GM21619 (cell line): ENCODE measurements around the gene SSU72.
"Not testable (repeated sequence)": the region's sequence is repeated elsewhere in the genome, so short reads cannot be mapped to it uniquely, and the experiment has no call there.

Experiments used
- ATAC-seq: cut with Tn5 transposase; IDR thresholded peaks from one replicate; pipeline ENCODE4 v1.9.1; 2021; ENCODE audit not compliant: unreplicated experiment

Gene SSU72

DNA sequence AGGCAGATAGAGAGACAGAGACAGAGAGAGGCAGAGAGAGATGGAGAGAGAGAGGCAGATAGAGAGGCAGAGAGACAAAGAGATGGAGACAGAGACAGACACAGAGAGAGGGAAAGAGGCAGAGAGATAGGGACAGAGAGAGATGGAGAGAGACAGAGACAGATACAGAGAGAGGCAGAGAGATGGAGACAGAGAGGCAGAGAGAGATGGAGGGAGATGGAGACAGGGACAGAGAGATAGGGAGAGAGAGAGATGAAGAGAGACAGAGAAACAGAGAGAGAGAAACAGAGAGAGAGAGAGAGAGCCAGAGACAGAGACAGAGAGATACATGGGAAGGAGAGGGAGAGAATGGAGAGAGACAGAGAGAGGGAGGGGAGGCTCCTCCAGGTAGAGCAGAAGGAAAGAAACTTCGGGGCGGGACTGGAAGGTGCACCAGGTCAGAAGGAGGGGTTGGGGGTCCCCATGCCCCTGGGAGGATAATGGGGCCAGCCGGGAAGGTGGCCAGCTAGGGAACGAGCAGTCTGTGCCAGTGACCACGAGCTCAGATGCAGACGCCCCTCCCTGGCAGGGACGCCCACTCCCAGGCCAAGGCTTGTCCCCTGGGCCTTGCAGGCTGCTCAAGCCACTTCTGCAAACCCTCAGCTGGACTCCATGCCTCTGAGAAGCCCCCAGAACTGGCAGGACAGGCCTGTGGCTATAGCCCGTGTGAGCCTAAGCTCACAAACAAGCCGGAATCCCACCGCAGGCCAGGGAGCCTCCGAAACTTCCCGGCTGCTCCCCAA lies 22.0 kb upstream of the SSU72 start:
- no peak for ATAC-seq

DNA sequence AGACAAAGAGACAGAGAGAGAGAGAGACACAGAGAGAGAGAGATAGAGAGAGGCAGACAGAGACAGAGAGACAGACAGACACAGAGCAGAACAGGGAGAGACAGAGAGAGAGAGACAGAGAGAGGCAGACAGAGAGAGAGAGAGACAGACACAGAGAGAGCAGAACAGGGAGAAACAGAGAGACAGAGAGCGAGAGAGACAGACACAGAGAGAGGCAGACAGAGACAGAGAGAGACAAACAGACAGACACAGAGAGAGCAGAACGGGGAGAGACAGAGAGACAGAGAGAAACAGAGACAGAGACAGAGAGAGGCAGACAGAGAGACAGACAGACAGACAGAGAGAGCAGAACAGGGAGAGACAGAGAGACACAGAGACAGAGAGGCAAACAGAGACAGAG lies 20.7 kb upstream of the SSU72 start:
- ATAC-seq: not testable (repeated sequence)

DNA sequence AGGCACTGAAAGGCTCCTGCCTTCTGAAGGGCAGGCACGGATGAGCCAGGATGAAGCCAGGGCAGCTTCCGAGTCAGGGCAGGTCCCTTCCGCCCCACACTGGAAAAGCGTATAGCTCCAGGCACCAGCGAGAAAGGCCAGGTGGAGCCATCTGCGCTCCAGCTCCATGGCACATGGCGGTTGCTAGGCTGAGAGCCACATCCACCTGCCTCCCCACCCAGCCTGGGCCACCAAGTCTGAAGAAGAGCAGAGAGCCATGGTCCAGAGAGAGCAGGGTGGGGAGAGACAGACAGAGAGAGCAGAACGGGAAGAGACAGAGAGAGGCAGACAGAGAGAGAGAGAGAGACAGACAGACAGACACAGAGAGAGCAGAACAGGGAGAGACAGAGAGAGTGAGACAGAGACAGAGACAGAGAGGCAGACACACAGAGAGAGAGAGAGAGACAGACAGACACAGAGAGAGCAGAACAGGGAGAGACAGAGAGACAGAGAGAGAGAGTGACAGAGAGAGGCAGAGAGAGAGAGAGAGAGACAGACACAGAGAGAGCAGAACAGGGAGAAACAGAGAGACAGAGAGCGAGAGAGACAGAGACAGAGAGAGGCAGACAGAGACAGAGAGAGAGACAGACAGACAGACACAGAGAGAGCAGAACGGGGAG lies 20.1 kb upstream of the SSU72 start:
- no peak for ATAC-seq

DNA sequence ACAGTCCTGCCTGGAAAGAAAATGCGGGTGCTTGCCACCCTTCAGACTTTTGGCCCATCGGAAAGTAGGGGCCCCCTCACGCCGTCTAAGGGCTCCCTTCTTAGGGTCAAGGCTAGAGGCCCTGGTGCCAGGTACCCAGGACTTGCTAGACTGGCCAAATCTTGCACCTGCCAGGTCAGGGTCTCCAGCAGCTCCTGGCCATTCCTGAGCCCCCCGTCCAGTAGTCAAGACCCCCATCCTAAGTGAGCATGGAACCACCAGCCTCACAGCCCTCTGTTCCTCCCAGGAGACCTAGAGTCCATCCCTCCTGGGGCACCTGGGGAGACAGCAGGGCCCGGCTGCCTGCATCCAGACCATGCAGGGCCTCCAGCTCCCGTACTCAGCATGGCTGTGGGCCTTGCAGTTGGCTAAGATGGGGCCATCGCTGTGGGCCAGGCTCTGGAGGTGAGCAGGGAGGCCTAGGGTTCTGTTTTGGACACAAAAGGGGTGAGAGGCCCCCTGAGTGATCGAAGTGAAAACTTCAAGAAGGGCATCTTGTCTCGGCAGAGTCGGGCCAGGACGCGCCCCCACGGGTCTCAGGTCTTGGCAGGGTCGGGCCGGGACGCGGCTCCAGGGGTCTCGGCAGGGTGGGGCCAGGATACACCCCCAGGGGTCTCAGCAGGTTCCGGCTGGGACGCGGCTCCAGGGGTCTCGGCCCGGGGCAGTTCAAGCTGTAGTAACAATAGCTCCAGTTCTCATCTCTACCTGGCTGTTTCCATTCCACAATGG lies 19.4 kb upstream of the SSU72 start:
- no peak for ATAC-seq

DNA sequence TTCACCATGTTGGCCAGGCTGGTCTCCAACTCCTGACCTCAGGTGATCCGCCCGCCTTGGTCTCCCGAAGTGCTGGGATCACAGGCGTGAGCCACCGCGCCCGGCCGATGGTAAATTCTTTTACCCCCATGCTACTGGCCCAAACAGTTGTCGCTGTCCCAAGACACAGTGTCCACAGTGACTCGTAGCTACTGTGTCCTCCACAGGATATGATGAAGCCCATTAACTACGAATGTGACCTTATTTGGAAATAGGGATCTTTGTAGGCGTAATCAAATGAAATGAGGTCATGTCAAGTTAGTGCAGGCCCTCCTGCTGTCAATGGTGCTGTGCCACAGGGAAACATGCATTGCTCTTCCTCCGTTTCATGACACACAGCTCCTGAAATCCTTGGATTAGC lies 16.8 kb upstream of the SSU72 start:
- ATAC-seq: no peak

DNA sequence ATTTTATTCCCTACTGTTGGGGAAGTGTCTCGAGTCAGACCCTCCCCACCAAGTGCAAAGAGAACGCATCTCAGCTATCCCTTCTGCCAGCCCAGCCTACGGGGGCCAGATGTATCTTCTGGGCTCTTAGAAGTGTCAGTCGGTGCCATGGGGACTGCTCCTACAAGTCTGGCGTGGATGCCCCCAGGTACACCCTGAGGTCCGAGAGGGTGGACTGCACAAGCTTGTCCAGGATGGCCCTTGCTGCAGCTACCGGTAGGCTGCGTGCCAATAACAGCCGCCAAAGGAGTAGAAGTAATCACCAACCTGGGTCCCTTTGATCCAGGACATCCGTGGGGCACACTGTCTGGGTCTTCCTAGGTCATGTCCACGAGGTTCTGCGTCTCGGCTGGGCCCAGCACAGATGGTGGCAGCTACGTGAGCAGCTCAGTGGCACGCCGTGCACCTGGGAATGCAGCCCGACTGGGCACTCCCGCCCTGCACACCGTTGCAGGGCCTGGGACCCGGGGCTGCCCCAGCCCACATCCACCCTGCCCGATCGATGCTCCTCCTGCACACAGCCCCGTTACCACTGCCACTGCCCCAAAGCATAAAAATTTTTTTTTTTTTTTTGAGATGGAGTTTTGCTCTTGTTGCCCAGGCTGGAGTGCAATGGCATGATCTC lies 8.8 kb upstream of the SSU72 start:
- ATAC-seq: no peak

DNA sequence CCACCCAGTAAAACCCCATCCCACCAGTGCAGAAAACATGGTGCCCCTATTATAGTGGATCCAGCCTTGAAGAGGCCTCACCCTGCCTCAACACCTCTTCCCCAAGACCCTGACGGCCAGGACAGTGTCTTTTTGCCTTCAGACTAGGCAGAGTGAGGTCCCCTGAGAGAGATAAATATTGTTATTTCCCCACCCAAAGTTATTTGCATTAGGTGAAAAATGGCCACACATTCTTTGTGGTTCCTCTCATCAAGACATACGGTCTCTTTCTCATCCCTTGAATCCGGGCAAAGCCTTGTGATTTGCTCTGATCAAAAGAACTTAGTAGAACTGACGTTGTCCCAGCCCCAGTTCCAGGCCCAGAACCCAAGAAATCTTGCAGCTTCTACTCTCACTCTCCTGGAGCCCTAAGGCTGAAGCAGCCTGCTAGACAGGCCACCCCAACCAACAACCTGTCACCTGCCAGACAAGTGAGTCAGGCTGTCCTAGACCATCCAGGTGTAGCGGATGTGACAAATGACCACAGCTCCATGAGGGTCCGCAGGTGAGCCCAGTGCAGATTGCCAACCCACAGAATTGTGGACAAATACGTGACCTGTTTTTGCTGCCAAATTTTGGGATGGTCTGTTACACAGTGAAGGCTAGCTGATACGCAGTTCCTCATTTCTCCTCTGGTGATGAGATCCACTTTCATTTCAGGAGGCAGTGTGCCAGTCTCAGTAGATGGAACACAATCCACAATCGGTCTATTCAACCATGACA lies 8.1 kb upstream of the SSU72 start:
- ATAC-seq: no peak

DNA sequence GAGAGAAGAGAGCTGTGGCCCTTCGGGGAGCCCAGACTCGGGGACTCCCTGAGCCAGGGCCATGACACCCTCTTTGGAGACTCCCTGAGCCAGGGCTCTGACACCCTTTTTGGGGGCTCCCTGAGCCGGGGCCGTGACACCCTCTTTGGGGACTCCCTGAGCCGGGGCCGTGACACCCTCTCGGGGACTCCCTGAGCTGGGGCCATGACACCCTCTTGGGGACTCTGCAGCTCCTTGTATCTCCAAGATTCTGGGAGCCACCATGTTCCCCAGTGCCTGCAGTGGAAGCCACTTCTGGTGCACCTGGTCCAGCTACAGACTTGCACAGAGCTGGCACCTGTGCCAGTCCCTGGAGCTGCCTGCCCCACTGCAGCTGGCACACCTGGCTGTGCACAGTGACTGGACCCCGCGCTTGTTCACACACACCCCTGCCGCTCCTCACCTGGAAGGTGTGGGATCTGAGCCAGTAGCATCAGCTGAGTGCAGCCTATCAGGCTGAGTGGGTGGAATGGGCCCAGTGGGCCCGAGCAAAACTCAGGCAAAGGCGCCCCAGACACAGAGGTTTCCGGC lies 3.8 kb upstream of the SSU72 start:
- ATAC-seq: no peak

DNA sequence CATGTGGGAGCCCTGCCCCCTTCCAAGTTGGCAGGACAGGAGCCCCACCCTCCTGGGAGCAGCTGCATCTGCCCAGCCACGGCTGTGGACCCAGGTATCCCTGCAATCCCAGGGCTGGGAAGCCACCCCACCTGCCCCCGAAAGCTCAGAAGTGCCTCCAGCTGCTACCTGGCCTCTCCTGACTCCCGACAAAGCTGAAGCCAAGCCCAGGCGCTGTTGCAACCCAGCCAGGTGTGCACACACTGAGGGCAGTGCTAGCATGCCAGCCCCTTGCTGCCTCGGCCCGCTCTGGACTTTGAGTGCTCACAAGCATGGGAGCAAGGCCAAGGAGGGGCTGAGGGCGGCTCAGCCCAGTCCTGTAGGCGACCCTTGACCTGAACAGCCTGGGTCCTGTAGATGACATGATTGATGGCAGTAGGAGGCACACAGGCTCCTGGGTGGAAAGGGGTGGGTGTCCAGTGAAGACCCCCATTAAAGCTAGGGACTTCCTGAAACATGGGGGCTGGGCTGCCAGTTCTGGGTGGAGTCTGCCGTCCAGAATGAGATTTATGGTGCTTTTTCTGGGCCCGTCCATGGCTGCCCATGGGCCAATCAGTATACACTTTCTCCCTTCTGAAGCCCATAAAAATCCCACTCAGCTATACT lies 2.8 kb upstream of the SSU72 start:
- no peak for ATAC-seq

DNA sequence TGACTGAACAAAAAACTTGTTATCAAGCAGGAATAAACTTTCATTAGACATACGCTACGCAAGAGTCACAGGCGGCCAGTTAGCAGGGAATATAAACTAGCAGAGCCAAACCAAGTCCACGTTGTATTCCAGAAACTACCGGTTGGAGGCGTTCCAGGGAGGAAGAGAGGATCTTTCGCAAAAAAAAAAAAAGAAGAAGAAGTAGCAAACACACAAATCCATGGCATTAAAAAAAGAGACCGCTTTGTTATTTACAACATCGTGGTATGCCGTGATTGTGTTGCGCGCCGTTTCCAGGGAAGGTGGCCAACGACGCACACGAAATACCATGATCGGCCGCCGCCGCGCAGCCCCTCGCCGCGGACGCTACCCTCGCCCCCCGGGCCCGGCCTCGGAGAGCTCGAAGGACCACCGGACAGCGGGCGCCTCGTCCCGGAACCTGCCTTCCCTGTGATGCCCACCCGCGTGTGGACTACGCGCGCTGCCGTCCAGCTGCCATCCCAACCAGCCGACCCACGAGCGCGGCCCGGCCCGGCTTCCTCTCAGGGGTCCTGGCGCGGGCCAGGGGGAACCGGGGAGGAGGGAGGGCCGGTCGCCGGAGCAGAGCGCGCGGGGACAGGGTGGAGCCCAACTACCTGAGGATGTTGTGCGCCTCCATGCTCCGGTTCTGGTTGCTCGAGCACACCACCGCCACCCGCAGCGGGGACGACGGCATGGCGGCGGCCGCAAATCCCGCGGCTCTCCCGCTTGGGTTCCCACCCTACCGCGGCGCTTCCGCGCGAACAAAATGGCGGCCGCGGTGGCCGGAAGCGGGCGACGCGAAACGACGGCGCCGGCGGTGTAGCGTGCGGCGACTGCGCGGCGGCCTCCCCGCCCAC lies 581 bp downstream of the SSU72 start:
- peak; percentile 51 for ATAC-seq

DNA sequence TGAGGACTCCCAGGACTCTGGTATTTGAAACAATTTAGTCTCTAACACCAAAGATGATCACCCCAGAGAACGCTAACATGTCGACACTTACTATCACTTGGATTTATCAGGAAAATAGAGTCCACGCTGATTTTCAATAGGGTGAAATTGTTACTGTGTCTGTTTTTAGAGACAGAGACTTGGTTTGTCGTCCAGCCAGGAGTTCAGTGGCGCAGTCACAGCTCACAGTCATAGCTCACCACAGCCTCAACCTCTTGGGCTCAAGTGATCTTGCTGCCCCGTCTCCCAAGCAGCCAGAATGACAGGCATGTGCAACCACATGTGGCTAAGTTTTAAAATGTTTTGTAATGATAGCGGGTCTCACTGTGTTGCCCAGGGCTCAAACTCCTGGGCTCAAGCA lies 5.3 kb downstream of the SSU72 start:
- no peak for ATAC-seq

DNA sequence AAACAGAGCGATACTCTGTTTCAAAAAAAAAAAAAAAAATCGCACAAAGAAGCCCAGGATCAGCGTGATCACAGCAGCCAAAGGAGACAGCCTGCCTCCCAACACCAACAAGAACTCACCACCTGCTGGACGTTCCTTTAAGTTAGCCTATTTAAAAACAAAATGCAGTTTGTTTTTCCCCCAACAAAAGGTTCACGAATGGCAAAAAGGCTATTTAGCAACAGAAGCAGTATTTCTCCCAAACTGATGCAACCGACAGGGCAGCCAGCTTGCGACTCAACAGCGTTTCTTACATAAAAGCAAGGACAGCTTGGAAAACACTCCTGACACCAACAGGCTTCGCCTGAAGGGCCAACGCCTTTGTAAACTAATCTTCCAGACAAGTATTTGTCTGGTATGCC lies 6.8 kb downstream of the SSU72 start:
- no peak for ATAC-seq

DNA sequence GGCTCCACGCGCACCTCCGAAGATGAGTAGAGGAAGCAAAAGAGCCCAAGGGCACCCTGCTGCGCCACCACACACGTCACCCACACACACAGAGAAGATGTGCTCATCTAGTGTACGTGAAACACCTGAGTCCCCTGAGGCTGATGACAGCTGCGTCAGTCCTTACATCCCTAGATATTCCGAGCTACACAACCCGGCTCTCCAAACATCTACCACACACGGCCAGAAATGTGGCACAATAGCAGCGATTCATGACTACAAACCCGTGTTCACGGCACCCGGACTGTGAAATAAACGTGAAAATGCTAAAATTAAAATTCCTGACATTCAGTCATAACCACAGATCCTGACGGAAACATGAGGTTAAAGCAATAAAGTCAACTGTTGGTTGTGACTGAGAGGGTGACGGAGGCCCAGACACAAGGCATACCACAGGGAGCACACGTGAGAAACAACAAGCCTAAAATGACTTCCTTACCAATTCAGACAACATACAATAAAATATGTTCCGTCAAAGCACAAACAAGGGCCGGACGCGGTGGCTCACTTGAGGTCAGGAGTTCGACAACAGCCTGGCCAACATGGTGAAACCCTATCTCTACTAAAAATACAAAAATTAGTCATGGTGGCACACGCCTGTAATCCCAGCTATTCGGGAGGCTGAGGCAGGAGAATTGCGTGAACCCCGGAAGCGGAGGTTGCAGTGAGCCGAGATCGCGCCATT lies 7.3 kb downstream of the SSU72 start:
- ATAC-seq: no peak

DNA sequence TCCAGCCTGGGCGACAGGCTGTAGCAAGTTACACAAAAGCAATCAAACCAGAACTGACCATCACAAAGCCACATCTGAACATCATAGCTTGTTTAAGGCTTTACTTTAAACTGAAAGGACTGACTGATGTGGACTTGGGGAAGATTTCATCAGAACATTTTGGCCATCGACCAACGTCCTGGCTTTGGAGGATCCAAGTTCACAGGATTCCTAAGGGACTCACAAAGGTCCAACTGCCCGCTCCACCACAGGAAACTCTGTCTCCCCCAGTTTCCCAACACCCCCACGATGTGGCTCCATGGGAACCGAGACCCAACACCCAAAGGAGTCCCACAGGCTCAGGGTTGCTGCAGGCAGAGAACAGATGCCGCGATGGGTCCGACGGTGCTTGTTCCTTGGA lies 9.3 kb downstream of the SSU72 start:
- no peak for ATAC-seq

DNA sequence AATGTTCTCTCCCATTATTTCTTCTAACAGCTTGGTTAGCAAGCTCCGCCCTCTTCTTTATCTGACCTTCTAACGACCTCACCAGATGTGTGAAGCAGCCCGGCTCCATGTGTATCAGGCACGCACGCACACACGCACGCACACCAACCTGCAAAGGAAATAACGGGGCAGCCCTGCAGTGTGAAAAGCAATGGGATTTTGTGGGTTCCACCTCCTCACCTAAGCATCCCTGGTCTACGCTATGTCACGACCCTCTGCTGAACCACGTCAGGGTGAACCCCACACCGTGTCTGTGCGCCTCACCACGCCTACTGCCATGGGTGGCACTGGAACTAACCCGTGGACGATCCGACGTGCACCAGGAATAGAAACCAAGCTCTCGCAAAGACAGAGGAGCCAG lies 10.4 kb downstream of the SSU72 start:
- ATAC-seq: no peak

DNA sequence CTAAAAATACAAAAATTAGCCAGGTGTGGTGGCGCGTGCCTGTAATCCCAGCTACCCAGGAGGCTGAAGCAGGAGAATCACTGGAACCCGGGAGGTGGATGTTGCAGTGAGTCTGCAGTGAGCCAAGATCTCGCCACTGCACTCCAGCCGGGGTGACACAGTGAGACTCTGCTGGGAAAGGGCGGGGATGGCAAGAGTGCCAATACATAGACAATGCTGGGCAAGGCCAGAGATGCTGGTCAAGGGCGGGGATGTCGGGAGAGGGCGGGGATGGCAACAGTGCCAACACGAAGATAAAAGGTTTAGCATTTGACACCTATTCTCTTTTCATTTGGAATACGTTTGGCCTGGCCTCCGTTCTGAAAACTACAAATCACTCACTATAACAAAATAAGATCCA lies 11.0 kb downstream of the SSU72 start:
- no peak for ATAC-seq

DNA sequence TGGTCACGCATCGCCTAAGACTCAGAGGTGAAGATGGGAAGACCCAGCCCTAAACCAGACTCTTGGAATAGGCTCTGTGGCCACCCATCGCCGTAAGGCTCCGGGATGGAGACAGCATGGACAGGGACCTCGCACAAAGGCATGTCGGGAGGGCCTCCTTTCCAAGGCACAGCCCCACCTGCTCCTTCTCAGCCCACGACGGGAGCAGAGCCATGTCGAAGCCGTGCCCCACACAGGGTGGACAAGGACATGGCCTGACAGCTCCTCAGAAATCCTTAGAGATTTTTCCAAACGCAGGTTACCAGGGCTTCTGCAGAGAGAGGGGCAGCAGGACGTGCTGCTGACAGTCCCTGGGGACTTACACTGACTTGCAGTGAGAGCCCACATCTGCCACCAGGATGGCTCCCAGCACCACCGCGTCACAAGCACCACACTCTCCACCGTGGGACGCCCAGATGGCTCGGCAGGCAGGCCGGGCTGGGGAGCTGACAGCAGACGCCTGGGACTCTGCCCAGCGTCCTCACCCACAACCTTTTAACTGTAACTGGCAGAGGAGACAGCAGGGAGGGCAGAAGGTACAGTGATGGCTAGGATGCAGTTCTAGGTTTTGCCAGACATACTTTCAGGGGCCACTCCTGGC lies 12.0 kb downstream of the SSU72 start:
- no peak for ATAC-seq
